GM18517 (cell line): ENCODE results near the gene TMTC2.
"Not testable (repeated sequence)": the region's sequence is repeated elsewhere in the genome, so short reads cannot be mapped to it uniquely, and the experiment has no call there.

Source experiments
- ATAC-seq: cut with Tn5 transposase; IDR thresholded peaks from one replicate; pipeline ENCODE4 v1.9.1; 2021; ENCODE audit warnings: mild to moderate bottlenecking, moderate library complexity; ENCODE audit not compliant: unreplicated experiment

TMTC2 gene

GRCh38 chr12:82835217-82835616 lies 148.5 kb downstream of the TMTC2 start:
- ATAC-seq, result no peak

DNA sequence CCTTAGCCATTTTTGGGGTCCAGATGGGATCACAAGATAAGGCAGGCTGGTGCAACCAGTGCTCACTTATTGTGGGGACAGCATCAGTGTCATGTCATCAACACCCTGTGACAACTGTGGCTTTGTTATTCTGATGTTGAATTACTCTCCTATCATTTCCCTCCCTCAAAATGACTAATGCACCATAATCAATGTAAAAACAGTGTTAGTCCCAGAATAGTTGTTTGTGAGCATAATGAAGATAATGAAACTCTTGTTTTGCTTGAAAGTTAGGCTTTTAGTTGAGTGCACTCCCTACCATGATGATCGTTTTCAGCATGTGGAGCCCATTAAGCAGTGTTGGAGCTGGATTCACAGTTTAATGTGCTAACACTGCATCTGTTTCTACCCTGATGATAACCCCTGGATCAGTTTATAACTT lies 151.4 kb downstream of the TMTC2 start:
- ATAC-seq, result no peak

DNA sequence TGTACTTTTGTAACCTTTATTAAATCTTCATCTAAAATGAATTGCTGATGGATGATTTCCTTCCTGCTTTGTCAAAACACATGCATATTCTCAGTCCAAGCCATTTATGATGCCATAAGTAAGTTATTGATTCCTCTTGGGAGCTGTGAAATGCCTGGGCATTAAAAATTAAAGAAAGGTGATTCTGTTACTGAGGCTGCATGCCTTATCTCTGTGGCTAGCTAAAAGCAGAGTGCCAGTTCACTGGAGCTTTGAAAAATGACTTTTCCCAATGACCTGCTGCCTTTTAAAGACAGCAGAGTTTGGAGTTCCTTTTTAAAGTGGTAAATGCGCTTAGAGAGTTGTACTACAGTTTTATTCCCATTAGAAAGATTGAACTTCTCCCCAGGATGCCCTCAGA lies 152.1 kb downstream of the TMTC2 start:
- no peak for ATAC-seq

DNA sequence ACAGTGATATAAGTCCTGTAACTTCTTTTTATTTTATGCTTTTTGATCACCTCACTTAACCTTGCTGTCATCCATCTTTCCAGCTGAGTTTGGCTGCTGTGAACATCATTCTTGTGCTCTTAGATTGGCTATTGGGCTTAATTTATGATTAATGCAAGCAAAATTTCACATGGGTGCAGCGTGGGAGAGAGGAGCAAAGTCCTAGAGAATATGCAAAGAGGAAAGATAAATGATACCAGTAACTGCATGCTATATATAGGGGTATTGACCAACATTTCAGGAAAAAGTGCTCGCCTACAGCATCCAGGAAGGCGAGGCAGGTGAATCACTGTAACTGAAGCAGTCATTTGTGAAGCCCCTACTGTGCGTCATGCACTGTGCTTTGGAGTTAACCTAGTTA lies 153.1 kb downstream of the TMTC2 start:
- ATAC-seq, result no peak

DNA sequence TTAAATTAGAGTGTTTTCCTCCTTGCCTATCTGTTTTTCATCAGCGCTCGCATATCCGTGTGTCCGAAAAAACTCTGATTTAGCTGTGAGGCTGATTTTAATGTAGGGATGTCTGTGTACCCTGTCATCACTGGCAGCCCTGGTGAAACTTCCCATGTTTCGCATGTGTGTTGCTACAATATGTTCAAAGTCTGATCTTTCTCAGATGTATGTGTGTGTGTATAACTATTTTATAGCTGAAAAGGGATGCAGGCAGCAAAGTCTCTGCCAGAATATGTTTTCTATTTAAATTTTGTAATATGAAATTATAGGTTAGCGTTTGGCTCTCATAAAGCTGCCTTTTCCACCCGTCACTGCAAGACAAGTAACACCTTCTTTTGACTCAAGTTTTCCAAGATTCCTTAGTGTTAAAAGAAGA lies 154.8 kb downstream of the TMTC2 start:
- ATAC-seq, result no peak

- ATAC-seq, result no peak
These were observed 155.8 kb downstream of the TMTC2 start for GRCh38 chr12:82842480-82842879.

- ATAC-seq, result not testable (repeated sequence)
These were observed 158.4 kb downstream of the TMTC2 start for GRCh38 chr12:82845076-82845475.

- no peak for ATAC-seq
These were observed 162.1 kb downstream of the TMTC2 start for GRCh38 chr12:82848845-82849244.

DNA sequence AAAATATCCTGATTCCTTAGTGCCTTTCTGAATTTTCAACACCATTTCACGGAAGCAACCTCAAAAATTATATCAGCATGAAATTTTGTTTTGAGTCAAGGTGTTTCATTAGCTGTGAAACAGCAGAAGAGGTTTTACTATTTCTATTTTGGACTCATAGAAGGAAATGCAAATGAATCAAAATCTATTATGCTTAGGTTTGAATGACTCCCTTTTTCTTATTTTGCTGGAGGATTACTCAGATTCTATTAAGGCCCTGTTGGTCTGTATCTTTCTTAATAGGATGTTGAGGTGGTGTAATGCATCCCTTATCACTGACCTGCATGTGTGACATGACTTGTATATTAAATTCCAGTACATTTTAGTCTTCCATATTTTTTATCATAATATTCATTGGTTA lies 165.8 kb downstream of the TMTC2 start:
- peak; percentile 62 for ATAC-seq

- ATAC-seq, result peak; percentile 73
These were observed 169.2 kb downstream of the TMTC2 start for GRCh38 chr12:82855872-82856271.

- ATAC-seq, result no peak
These were observed 170.6 kb downstream of the TMTC2 start for GRCh38 chr12:82857276-82857675.

DNA sequence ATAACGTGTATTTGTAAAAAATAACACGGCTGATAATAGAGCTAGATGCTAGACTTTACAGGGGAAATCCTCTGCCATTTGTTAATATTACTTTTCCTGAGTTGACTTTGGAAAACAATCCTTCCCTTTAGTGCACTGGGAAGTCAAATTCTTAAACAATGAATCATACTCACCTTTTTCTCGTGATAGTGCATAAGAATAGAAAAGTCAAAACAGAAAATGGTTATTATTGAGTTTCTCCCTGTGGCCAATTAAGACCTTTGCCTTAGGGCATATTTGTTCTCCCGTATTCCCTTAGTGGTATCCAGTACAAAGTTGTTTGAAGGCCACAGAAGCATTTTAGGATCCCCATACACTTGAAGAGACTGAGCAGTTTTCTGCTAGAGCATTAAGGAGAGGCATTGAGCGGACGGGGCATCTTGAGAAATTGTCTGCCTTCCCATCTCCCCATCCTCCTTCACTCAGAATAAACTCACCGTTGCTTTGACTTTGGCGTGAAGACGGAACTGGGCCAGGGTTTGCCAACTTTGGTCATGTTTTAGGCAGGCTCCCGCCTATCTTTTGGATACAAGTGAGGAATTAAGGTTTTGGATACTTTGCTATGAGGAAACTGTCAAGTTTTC lies 171.3 kb downstream of the TMTC2 start:
- ATAC-seq, result no peak

DNA sequence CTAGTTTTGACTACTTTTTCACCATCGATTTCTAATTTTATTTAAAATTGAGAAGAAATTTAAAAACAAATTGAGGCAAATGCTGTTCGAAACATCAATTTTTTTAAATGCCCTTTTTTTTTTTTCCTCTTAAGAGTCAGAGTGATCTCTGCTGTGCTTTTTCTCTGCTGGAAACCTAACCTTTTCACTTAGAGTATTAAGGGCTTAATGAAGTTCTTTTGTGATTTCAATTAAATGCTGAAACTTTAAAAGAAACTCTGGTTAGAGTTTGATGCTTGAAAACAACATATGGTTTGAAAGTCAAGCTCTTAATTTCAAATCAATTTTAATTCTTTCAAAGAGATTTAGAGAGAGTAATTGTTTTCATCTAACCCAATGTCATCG lies 171.8 kb downstream of the TMTC2 start:
- ATAC-seq, result no peak

DNA sequence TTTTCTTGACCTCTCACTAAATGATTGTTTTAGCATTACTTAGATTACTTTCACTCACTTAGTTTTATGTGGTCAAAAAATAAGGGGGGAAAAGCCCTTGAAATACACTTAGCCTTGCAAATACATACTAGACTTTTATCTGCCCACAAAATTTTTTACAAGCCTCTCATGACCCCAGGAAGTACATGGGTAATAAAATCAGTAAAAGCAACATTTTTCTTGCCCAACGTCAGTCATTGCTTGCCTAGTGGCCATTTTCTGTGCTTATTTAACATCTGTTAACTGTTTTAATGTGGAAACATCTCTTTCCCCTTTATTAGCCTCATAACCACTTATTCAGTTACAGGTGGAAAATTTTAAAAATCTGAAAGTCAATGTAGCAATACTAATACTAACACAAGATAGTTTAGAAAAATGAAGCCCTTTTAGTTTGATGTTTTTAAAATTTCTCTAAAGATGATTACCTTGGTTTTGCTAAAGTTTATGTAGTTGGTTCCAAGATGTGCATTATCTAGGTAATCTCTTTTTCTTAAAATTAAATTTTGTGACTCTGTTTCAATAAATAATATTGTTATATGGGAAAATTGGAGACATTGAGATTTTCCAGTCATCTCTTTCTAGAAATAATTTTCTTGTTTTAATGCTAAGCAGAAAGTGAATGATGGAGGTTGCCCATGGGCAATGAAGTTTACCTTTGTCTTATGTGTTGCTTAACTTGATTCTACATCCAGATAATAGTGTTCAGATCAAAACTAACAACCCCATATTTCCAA lies 175.5 kb downstream of the TMTC2 start:
- no peak for ATAC-seq

- ATAC-seq, result no peak
These were observed 176.4 kb downstream of the TMTC2 start for GRCh38 chr12:82862876-82863649.

GRCh38 chr12:82866227-82866775 lies 179.6 kb downstream of the TMTC2 start:
- ATAC-seq, result no peak

DNA sequence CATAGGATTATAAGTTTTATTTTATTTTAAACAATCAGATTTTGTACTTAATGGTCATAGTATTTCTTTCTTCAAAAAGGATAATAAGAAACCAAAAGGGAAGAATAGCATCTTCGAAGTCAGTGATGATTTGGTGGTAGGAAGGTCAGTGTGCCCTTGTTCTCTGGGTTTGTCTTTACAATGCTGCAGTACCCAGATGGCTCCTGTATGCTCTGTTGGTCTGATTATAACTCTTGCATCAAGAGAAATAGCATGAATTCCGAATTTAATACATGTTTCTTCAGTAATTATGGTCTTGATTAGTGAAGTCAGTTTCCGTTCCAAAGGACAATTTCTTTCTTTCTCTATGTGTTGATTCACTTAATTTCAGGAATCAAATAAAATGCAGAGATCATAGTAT lies 180.2 kb downstream of the TMTC2 start:
- no peak for ATAC-seq

DNA sequence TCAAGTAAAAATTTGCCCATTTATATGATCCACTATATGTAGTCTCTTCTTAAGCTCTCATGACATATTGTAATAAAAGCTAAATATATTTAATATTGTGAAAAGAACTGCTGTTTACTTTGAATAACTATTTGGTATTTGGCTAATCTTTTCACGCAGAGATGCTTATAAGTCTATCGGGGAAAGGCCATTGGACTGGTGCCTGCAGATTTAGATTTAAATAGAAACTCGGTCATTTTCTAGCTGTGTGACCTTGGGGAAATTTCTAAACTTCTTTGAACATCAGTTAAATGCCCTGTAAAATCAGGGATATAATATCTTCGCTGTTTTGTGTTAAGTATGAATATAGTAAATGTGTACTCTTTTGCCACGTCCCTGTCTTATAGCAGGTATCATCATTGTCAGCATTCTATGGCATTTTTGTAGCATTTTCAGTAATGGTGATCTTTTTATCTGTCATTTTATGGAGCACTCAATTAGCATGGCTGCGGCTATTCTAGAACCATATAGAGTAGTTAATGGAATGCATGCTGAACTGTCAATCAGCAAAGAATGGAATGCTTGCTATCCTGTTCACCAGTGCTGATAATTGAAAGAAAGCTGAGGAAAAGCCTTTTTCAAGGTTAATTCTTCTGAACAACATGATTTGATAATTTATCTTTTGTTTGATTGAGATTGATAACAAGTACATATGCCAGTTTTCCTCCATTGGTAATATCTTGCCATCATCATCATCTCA lies 181.2 kb downstream of the TMTC2 start:
- ATAC-seq, result no peak

- ATAC-seq, result peak; percentile 72
These were observed 184.2 kb downstream of the TMTC2 start for GRCh38 chr12:82870771-82871377.

GRCh38 chr12:82872088-82872487 lies 185.4 kb downstream of the TMTC2 start:
- no peak for ATAC-seq
